ENCODE results near the gene RASSF4.

DNA sequence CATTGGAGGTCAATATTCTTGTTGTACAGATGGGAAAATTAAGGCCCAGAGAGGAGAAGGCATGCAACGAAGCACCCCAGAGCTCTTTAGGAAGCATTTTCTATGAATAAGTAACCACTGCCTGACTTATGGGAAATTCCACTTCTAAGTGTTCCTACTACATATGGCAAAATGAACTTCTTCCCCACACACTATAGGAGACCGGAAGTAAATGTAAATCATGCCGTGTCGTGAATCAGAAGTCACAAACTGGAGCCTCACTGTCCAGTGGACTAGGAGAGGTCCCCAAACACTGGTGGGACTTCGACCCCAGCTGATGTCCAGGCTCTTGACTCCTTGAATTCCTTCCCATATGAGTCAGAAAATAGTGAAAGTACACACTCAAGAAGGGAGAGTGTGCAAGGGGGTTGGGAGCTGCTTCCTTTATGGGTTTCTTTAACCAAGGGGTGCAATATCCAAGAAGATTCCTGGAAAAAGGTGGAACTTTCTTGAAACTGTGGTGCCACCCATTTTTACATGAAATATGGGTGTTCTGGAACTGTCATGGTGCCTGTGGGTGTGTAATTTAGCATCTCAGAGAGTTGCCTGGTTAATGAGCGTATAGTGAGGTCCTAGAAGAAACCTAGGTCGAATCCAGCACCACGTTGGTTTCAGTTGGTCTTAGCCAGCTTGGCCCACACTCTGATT, 6.7 kb downstream of the RASSF4 start:
- TF ChIP-seq, protein P1, sequence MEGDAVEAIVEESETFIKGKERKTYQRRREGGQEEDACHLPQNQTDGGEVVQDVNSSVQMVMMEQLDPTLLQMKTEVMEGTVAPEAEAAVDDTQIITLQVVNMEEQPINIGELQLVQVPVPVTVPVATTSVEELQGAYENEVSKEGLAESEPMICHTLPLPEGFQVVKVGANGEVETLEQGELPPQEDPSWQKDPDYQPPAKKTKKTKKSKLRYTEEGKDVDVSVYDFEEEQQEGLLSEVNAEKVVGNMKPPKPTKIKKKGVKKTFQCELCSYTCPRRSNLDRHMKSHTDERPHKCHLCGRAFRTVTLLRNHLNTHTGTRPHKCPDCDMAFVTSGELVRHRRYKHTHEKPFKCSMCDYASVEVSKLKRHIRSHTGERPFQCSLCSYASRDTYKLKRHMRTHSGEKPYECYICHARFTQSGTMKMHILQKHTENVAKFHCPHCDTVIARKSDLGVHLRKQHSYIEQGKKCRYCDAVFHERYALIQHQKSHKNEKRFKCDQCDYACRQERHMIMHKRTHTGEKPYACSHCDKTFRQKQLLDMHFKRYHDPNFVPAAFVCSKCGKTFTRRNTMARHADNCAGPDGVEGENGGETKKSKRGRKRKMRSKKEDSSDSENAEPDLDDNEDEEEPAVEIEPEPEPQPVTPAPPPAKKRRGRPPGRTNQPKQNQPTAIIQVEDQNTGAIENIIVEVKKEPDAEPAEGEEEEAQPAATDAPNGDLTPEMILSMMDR (optimal IDR thresholded peaks at IDR 0.05 in 1 of 3, IDR thresholded peaks at IDR 0.05 in 1 of 3, conservative IDR thresholded peaks at IDR 0.05 in 1 of 3; ENCODE audit: extremely low read depth in 1 of 3, insufficient read depth in 2 of 3, low read length in 3 of 3): no peak
- TF ChIP-seq EZH2 (IDR thresholded peaks at IDR 0.05; ENCODE audit: low read length): no peak
